ENCODE measurements around the gene CD33.

- TF ChIP-seq, protein P1, sequence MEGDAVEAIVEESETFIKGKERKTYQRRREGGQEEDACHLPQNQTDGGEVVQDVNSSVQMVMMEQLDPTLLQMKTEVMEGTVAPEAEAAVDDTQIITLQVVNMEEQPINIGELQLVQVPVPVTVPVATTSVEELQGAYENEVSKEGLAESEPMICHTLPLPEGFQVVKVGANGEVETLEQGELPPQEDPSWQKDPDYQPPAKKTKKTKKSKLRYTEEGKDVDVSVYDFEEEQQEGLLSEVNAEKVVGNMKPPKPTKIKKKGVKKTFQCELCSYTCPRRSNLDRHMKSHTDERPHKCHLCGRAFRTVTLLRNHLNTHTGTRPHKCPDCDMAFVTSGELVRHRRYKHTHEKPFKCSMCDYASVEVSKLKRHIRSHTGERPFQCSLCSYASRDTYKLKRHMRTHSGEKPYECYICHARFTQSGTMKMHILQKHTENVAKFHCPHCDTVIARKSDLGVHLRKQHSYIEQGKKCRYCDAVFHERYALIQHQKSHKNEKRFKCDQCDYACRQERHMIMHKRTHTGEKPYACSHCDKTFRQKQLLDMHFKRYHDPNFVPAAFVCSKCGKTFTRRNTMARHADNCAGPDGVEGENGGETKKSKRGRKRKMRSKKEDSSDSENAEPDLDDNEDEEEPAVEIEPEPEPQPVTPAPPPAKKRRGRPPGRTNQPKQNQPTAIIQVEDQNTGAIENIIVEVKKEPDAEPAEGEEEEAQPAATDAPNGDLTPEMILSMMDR (IDR thresholded peaks at IDR 0.05), result no peak
- TF ChIP-seq ZFX (IDR thresholded peaks at IDR 0.05; ENCODE audit: borderline replicate concordance), result no peak
These were observed 27.6 kb downstream of the CD33 start for GRCh38 chr19:51252306-51253079.

Data from 22Rv1 (cell line).